HG02623 (cell line): ENCODE measurements around the gene ITLN1.
"Not testable (repeated sequence)": the region's sequence is repeated elsewhere in the genome, so short reads cannot be mapped to it uniquely, and the experiment has no call there.

Experiments
- ATAC-seq: cut with Tn5 transposase; IDR thresholded peaks from one replicate; pipeline ENCODE4 v1.9.1; 2021; ENCODE audit warnings: moderate library complexity; ENCODE audit not compliant: unreplicated experiment

Gene ITLN1

DNA sequence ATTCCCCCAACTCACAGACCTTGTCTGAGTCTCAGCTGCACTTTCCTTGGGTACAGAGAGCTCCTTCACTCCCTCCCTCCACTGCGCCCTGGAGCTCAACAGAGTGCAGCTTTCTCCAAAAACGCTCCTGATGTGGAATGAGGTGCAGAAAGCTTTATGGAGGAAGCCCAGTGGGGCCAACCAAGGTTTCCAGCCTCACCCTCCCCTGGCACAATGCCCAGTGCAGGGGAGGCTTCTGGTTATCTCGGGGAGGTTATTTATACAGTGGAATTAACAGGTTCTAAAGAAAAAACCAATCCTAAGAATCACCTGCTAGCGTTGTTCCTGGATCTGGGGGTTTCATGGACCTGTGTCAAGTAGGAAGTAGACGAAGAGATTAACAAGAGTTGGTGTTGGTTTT is at the start of gene ITLN1:
Gene ITLN1, minus strand, starts transcription at position 139 of the 400 bp plus-strand sequence. CDS start 303 bp downstream, outside the sequence.
- ATAC-seq = no peak

DNA sequence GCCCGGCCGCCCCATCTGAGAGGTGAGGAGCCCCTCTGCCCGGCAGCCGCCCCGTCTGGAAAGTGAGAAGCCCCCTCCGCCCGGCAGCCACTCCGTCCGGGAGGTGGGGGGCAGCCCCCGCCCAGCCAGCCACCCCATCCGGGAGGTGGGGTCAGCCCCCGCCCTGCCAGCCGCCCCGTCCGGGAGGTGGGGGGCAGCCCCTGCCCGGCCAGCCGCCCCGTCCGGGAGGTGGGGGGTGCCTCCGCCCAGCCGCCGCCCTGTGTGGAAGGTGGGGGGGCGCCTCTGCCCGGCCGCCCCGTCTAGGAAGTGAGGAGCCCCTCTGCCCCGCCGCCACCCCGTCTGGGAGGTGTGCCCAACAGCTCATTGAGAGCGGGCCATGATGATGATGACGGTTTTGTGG is 48.3 kb upstream of the ITLN1 start:
- ATAC-seq = not testable (repeated sequence)

- no peak for ATAC-seq
These were observed 40.8 kb upstream of the ITLN1 start for GRCh38 chr1:160925652-160926244.

- no peak for ATAC-seq
These were observed 40.0 kb upstream of the ITLN1 start for GRCh38 chr1:160924791-160925651.

- ATAC-seq = no peak
These were observed 31.7 kb upstream of the ITLN1 start for GRCh38 chr1:160916666-160917065.

GRCh38 chr1:160913229-160913628 is 28.2 kb upstream of the ITLN1 start:
- ATAC-seq = not testable (repeated sequence)

DNA sequence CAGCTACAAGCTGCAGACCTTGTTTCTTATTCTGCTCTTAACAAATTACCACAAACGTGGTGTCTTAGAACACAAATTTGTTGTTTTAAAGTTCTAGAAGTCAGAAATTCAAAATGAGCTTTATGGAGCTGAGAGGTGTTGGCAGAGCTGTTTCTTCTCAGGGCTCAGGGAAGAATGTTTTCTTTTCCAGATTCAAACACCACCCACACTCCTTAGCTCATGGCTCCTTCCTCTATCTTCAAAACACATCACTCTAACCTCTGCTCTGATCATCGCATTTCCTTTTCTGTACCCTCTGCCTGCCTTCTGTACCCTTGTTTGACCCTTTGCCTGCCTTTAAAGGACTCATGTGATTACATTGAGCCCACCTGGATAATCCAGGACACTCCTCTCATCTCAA is 26.9 kb upstream of the ITLN1 start:
- no peak for ATAC-seq

DNA sequence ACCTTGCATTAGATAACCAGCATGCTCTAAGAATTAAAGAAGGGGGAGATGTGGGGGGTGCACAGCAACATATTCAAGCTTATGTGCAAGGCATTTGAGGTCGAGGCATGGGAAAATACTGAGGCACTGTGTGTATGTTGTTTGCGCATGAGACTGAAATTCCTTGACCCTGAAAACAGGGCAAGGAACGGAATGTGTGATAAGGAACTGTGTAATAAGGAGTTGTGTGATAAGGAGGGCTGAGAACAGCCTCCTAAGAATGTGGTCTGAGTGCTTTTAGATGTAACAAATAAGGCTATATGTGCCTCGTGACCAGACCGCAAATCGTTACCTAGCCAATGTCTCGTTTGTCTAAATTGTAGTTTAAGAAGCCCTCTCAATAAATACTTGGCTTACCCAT is 26.5 kb upstream of the ITLN1 start:
- ATAC-seq = no peak

DNA sequence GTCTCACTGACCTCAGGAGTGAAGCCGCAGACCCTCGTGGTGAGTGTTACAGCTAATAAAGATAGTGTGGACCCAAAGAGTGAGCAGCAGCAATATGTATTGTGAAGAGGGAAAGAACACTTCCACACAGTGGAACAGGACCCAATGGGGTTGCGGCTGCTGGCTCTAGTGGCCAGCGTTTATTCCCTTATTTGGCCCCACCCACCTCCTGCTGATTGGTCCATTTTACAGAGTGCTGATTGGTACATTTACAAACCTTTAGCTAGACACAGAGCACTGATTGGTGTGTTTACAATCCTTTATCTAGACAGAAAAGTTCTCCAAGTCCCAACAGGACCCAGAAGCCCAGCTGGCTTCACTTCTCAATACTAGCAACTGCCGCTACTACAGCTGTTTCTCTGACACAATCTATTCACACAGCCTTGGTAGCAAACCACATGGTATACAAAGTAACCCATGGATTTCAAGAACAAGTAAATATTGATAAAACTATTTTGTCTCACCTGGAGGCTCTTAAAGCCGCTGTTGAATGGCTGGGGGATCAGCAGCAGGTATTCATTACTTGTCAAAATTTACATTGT is 25.3 kb upstream of the ITLN1 start:
- ATAC-seq = no peak

DNA sequence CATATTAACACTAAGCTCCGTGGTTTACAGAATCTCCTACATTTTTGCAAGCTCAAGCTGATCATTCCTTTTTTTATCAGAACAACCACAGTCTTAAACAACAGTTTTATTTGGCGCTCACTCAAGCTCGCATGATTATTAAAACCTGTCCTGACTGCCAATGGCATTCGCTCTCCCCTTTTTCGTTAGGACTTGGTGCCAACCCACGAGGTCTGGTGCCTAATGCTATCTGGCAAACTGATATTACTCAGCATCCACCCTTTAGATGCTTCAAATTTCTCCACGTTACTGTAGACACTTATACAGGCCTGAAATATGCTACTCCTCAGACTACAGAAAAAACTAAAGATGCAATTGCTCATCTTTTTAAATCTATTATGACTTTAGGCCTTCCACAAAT is 23.0 kb upstream of the ITLN1 start:
- ATAC-seq = no peak

GRCh38 chr1:160905617-160905989 is 20.6 kb upstream of the ITLN1 start:
- ATAC-seq = no peak

GRCh38 chr1:160904783-160905616 is 20.0 kb upstream of the ITLN1 start:
- no peak for ATAC-seq

DNA sequence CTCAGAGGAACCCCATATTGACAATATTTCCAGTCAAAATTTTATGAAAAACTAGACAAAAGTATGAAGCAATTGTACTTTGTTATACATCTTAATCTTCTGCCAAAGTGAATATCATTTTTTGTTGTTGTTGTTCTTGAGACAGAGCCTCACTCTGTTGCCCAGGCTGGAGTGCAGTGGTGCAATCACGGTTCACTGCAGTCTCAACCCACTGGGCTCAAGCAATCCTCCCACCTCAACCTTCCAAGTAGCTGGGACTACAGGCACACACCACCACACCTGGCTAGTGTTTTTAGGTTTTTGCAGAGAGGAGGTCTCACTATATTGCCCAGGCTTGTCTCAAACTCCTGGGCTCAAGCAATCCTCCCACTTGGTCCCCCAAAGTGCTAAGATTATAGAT is 17.3 kb upstream of the ITLN1 start:
- ATAC-seq = not testable (repeated sequence)

- ATAC-seq = no peak
These were observed 16.8 kb upstream of the ITLN1 start for GRCh38 chr1:160901768-160902167.

DNA sequence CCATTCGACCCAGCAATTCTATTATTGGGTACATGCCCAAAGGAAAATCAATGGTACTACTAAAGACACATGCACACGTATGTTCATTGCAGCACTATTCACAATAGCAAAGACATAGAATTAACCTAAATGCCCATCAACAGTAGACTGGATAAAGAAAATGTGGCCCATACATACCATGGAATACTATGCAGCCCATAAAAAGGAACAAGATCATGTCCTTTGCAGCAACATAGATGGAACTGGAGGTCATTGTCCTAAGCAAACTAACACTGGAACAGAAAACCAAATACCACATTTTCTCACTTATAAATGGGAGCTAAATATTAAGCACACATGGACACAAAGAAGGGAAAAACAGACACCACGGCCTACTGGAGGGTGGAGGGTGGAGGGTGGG is 15.7 kb upstream of the ITLN1 start:
- ATAC-seq = not testable (repeated sequence)

DNA sequence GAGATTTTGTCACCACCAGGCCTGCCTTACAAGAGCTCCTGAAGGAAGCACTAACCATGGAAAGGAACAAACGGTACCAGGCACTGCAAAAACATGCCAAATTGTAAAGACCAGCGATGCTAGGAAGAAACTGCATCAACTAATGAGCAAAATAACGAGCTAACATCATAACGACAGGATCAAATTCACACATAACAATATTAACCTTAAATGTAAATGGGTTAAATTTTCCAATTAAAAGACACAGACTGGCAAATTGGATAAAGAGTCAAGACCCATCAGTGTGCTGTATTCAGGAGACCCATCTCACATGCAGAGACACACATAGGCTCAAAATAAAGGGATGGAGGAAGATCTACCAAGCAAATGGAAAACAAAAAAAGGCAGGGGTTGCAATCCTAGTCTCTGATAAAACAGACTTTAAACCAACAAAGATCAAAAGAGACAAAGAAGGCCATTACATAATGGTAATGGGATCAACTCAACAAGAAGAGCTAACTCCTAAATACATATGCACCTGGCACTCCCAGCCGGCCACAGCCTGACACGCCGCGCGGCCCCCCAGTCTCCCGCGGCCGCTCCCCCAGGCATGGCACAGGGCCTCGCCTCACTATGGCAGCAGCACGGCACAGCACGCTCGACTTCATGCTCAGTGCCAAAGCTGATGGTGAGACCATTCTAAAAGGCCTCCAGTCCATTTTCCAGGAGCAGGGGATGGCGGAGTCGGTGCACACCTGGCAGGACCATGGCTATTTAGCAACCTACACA is 9.6 kb upstream of the ITLN1 start:
- not testable (repeated sequence) for ATAC-seq

DNA sequence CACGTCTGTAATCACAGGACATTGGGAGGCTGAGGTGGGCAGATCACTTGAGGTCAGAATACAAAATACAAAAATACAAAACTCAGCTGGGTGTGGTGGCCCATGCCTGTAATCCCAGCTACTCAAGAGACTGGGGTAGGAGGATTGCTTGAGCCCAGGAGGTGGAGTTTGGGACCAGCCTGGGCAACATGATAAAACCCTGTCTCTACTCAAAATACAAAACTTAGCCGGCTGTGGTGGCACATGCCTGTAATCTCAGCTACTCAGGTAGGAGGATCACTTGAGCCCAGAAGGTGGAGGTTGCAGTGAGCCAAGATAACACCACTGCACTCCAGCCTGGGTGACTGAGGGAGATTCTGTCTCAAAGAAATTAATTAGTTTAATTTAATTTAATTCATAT is 6.5 kb upstream of the ITLN1 start:
- no peak for ATAC-seq

DNA sequence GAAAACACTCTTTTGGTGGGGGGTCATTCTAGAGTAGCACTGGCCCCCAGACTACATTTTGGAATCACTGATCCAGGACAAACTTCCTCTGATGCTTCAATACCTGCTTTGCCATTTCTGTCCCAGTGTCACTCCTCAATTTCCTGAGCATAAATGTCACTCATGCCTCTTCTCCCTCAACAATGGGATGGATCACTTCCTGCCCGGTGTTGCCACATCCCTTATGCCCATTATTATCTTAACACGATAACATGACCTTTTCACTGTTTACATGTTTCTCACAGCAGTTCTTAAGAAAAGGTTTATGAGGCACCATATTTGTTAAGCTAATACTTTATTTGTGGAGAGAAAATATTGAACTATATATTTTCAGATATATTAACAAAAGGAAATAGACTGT is 3.9 kb upstream of the ITLN1 start:
- no peak for ATAC-seq

- no peak for ATAC-seq
These were observed 2.1 kb upstream of the ITLN1 start for GRCh38 chr1:160887071-160887470.

DNA sequence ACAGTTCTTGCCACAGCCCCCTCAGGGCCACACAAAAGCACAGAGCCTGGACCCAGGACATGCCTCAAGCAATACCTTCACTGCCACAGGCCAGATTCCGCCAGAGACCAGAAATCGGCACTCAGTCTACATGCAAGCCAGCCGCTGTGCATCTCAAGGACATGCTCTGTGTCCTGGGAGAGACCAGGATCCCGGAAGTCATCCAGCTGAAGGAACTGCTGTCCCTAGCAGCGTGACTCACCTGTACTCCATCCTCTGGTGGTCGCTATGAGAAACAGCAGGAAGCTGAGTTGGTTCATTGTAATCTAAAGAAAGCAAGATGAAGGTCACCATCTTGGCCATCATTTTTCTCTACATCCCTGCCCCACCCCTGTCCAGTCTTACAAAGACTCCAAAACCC is 401 bp downstream of the ITLN1 start:
- no peak for ATAC-seq
